MM.1S (cell line): Measurements from ENCODE around the gene SLC39A8.
A peak's percentile ranks its signal among the peaks of the same experiment; 100 is the strongest.

Experiments
- DNase-seq: peaks from one replicate; pipeline ENCODE4 v3.0.0-alpha.2; 2015
- H2AFZ ChIP-seq: fragments of 300-600 bp; sonication (generic); 2 replicates; pipeline ENCODE4 v1.6.0; 2016; ENCODE audit warnings: antibody characterized with exemption, low read length
- H3F3A ChIP-seq: fragments of 300-600 bp; sonication (generic); 2 replicates; pipeline ENCODE4 v1.6.1; 2016; ENCODE audit warnings: mild to moderate bottlenecking, antibody characterized with exemption, low read length, moderate library complexity, mixed read lengths; ENCODE audit not compliant: insufficient read depth
- H3K27ac ChIP-seq: fragments of 300-600 bp; sonication (generic); 2 replicates; pipeline ENCODE4 v1.5.1; 2016; ENCODE audit warnings: mild to moderate bottlenecking, low read length
- H3K27me3 ChIP-seq: fragments of 300-600 bp; sonication (generic); replicated peaks from 2 replicates; pipeline ENCODE4 v1.6.0; 2016; ENCODE audit warnings: low read length; ENCODE audit not compliant: insufficient read depth
- H3K36me3 ChIP-seq: fragments of 300-600 bp; sonication (generic); replicated peaks from 2 replicates; pipeline ENCODE4 v1.6.1; 2016; ENCODE audit warnings: mild to moderate bottlenecking, low read length, mixed read lengths; ENCODE audit not compliant: insufficient read depth
- H3K4me1 ChIP-seq: fragments of 300-600 bp; sonication (generic); 2 replicates; pipeline ENCODE4 v1.6.1; 2016; ENCODE audit warnings: low read length, mixed read lengths
- H3K4me2 ChIP-seq: fragments of 300-600 bp; sonication (generic); 2 replicates; pipeline ENCODE4 v1.6.0; 2016; ENCODE audit warnings: low read depth, low read length
- H3K4me3 ChIP-seq: fragments of 300-600 bp; sonication (generic); 2 replicates; pipeline ENCODE4 v1.5.1; 2016; ENCODE audit warnings: low read length, mixed read lengths
- H3K79me2 ChIP-seq: fragments of 300-600 bp; sonication (generic); 2 replicates; pipeline ENCODE4 v1.6.1; 2016; ENCODE audit warnings: mixed run types, low read length, mixed read lengths
- H3K9ac ChIP-seq: fragments of 300-600 bp; sonication (generic); 2 replicates; pipeline ENCODE4 v1.6.1; 2016; ENCODE audit warnings: low read length, mixed read lengths
- H3K9me2 ChIP-seq: fragments of 300-600 bp; sonication (generic); replicated peaks from 2 replicates; pipeline ENCODE4 v1.6.1; 2016; ENCODE audit warnings: mild to moderate bottlenecking, low read length, mixed read lengths; ENCODE audit not compliant: insufficient read depth
- H3K9me3 ChIP-seq: fragments of 300-600 bp; sonication (generic); replicated peaks from 2 replicates; pipeline ENCODE4 v1.6.1; 2016; ENCODE audit warnings: mild to moderate bottlenecking, low read length, mixed read lengths; ENCODE audit not compliant: insufficient read depth
- H4K20me1 ChIP-seq: fragments of 300-600 bp; sonication (generic); 2 replicates; pipeline ENCODE4 v1.6.1; 2016; ENCODE audit warnings: mild to moderate bottlenecking, low read length, moderate library complexity, mixed read lengths; ENCODE audit not compliant: insufficient read depth
- EZH2 ChIP-seq: fragments of 300-600 bp; sonication (generic); optimal IDR thresholded peaks from 2 replicates; pipeline ENCODE3; 2017; ENCODE audit warnings: low read depth, mild to moderate bottlenecking, antibody characterized with exemption, low read length, mixed read lengths
- EZH2phosphoT487 ChIP-seq: fragments of 300-600 bp; sonication (generic); IDR thresholded peaks from 2 replicates; pipeline ENCODE4 v1.6.1; 2018; ENCODE audit warnings: antibody characterized with exemption, low read length
- TF ChIP-seq, protein P1 (sequence below): fragments of 300-600 bp; sonication (generic); IDR thresholded peaks from 2 replicates; pipeline ENCODE4 v1.5.1; 2016; ENCODE audit warnings: antibody characterized with exemption, low read length, mixed read lengths

The SLC39A8 gene

GRCh38 chr4:102344520-102344953, 745 bp downstream of the SLC39A8 start:
- Histone ChIP-seq H3K36me3 (no peaks in the 10 kb centered on the region), H3K9me3 (no peaks in the 10 kb centered on the region), H3K9ac (peak overlapping the region; percentile 77), H3K4me2 (peak overlapping the region; percentile 79), H3K27me3 (no peaks in the 10 kb centered on the region), H3K4me3 (peak overlapping the region; percentile 78), H3F3A (peaks cover 25% of the 10 kb centered on the region), H3K79me2 (peaks cover 46% of the 10 kb centered on the region), H3K27ac (peak overlapping the region; percentile 92), H3K9me2 (no peaks in the 10 kb centered on the region), H2AFZ (peak overlapping the region; percentile 83), H3K4me1 (peaks cover 25% of the 10 kb centered on the region; the same call in 1 of the 2 replicates), H4K20me1 (no peaks in the 10 kb centered on the region)
- DNase-seq = peak; percentile 79
- TF ChIP-seq EZH2phosphoT487 (no peak), EZH2 (no peak)
- TF ChIP-seq, protein P1, sequence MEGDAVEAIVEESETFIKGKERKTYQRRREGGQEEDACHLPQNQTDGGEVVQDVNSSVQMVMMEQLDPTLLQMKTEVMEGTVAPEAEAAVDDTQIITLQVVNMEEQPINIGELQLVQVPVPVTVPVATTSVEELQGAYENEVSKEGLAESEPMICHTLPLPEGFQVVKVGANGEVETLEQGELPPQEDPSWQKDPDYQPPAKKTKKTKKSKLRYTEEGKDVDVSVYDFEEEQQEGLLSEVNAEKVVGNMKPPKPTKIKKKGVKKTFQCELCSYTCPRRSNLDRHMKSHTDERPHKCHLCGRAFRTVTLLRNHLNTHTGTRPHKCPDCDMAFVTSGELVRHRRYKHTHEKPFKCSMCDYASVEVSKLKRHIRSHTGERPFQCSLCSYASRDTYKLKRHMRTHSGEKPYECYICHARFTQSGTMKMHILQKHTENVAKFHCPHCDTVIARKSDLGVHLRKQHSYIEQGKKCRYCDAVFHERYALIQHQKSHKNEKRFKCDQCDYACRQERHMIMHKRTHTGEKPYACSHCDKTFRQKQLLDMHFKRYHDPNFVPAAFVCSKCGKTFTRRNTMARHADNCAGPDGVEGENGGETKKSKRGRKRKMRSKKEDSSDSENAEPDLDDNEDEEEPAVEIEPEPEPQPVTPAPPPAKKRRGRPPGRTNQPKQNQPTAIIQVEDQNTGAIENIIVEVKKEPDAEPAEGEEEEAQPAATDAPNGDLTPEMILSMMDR = no peak

DNA sequence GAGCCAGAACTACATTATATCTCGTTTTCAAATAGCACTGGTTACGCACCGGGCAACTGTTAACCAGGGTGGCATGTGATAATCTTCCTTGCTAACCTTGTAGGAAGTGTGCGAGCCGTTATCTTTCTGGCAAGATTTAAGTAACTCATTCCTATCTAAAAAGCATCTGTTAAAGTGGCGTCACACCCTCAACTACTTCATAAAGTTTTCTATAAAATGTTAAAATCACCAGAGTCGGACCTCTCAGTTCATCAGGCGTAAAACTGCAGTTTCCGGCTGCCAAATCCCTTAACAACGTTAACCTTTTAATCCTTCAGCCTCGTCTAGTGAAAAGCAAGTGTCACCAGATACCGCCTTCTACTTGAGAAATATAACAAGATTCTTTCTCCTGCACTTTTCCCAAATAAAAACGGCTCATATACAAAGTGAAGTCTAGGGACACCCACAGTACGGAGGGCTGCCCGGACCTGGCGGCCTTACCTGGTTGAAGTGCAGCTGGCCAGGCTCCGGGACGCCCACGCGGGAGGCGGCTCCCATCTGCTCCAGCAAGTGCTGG, 1.2 kb downstream of the SLC39A8 start:
- Histone ChIP-seq H3K4me3 (peak overlapping the region; percentile 78), H3K36me3 (no peaks in the 10 kb centered on the region), H3K27me3 (no peaks in the 10 kb centered on the region), H3K79me2 (peaks cover 51% of the 10 kb centered on the region), H3K9ac (peak overlapping the region; percentile 77), H3K4me2 (peak overlapping the region; percentile 79), H4K20me1 (no peaks in the 10 kb centered on the region), H3F3A (peaks cover 25% of the 10 kb centered on the region), H3K9me2 (no peaks in the 10 kb centered on the region), H3K9me3 (no peaks in the 10 kb centered on the region), H3K27ac (peak overlapping the region; percentile 92), H2AFZ (peak overlapping the region; percentile 83), H3K4me1 (peaks cover 25% of the 10 kb centered on the region; the same call in 1 of the 2 replicates)
- peak; percentile 52 for DNase-seq
- TF ChIP-seq EZH2 (no peak), EZH2phosphoT487 (no peak)
- TF ChIP-seq, protein P1 = no peak

DNA sequence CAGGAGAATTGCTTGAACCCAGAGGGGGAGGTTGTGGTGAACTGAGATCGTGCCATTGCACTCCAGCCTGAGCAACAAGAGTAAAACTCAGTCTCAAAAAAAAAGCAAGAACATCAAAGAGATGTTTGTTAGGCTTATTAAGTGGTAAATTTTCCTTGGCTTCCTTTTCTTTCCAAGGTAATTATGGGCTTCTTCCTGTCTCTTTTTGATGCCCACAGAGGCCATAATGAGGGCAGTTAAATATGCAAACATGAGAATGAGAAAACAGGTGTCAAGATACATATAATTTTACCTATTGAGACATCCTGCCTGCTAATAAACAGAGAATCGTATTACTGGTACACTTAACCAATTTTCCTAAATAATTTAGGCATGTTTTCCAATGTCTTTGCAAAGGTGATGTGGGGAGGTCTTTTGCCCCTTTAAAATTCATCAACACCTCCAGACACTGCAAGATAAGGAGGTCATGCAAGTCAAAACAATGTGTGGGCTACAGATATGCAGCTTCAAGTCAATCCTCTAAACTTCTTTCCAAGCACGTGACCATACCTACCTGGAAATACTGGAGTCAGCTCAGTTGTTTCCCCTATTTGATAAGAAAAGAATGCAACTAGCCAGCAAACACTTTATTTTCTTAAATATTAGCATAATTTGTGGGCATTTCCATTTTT, 2.7 kb downstream of the SLC39A8 start:
- H4K20me1 ChIP-seq = no peaks in the 10 kb centered on the region
- H3K79me2 ChIP-seq = peaks cover 60% of the 10 kb centered on the region
- peak overlapping the region; percentile 79 for H3K4me2 ChIP-seq
- peaks cover 25% of the 10 kb centered on the region for H3F3A ChIP-seq
- no peaks in the 10 kb centered on the region for H3K9me2 ChIP-seq
- peaks cover 25% of the 10 kb centered on the region; the same call in 1 of the 2 replicates for H3K4me1 ChIP-seq
- no peak overlapping the region for H3K9ac ChIP-seq
- peak overlapping the region; percentile 78; the same call in 1 of the 2 replicates for H3K4me3 ChIP-seq
- TF ChIP-seq, protein P1 = no peak
- TF ChIP-seq EZH2 = no peak
- TF ChIP-seq EZH2phosphoT487 = no peak
- H3K36me3 ChIP-seq = no peaks in the 10 kb centered on the region
- H3K27me3 ChIP-seq = no peaks in the 10 kb centered on the region
- H2AFZ ChIP-seq = no peak overlapping the region
- no peak for DNase-seq
- no peak overlapping the region for H3K27ac ChIP-seq
- no peaks in the 10 kb centered on the region for H3K9me3 ChIP-seq
